Esophagus squamous epithelium (tissue), 4 donors: ENCODE results near the gene VSIG4.

ENCODE experiments used
- CTCF ChIP-seq, 6 experiments: fragments of 450-650 bp in 4 of 6; fragments of 200-600 bp in 2 of 6; sonication (generic) in 2 of 6; IDR thresholded peaks; one replicate each; pipeline ENCODE4 v1.5.1; 2016 to 2019; ENCODE audit warnings: antibody characterized with exemption in 6 of 6, mild to moderate bottlenecking in 4 of 6, moderate library complexity in 4 of 6
- POLR2A ChIP-seq, 4 donors: fragments of 450-650 bp; IDR thresholded peaks; one replicate each; pipeline ENCODE4 v1.6.1; 2017; ENCODE audit warnings: antibody characterized with exemption in 4 of 4, mild to moderate bottlenecking in 4 of 4, moderate library complexity in 3 of 4

- TF ChIP-seq CTCF (IDR thresholded peaks at IDR 0.05) (no peak), POLR2A (IDR thresholded peaks at IDR 0.05) (no peak)
Measured at GRCh38 chrX:65997978-65998717, 41.7 kb downstream of the VSIG4 start.
